ENCODE results near the gene TRIM7.
"Not testable (repeated sequence)": the region's sequence is repeated elsewhere in the genome, so short reads cannot be mapped to it uniquely, and the experiment has no call there.

- TF ChIP-seq CTCF, POLR2A, EP300 (IDR thresholded peaks at IDR 0.05): not testable (repeated sequence)
These were observed 5.2 kb upstream of the TRIM7 start for GRCh38 chr5:181210148-181210547.
